NT2/D1 (cell line): ENCODE data around the gene PYM1.

Experiments used
- DNase-seq: peaks from one replicate; pipeline ENCODE4 v3.0.0-alpha.2; 2011; ENCODE audit warnings: low read depth, low spot score
- H3K27me3 ChIP-seq: 2 replicates; pipeline ENCODE4 v1.6.0; 2011; ENCODE audit warnings: mild to moderate bottlenecking; ENCODE audit not compliant: insufficient read length, insufficient read depth
- H3K36me3 ChIP-seq: 2 replicates; pipeline ENCODE4 v1.6.1; 2011; ENCODE audit warnings: mild to moderate bottlenecking, low read length, mixed read lengths; ENCODE audit not compliant: insufficient read depth, insufficient read length
- H3K4me1 ChIP-seq: 2 replicates; pipeline ENCODE4 v1.5.1; 2011; ENCODE audit not compliant: insufficient read depth, insufficient read length
- H3K4me3 ChIP-seq: 2 replicates; pipeline ENCODE4 v1.5.1; 2011; ENCODE audit warnings: low read depth; ENCODE audit not compliant: insufficient read length
- H3K9ac ChIP-seq: 2 replicates; pipeline ENCODE4 v1.6.0; 2011; ENCODE audit warnings: low read depth; ENCODE audit not compliant: insufficient read length
- H3K9me3 ChIP-seq: 2 replicates; pipeline ENCODE4 v1.5.1; 2011; ENCODE audit warnings: mild to moderate bottlenecking, low read length; ENCODE audit not compliant: insufficient read depth
- SUZ12 ChIP-seq: IDR thresholded peaks from 2 replicates; pipeline ENCODE4 v1.6.1; 2011; ENCODE audit not compliant: insufficient read length, insufficient read depth; ENCODE audit errors: extremely low read depth
- YY1 ChIP-seq: IDR thresholded peaks from 2 replicates; pipeline ENCODE4 v1.6.1; 2011; ENCODE audit not compliant: insufficient read length, insufficient read depth
- ZNF274 ChIP-seq: IDR thresholded peaks from 2 replicates; pipeline ENCODE4 v1.6.1; 2011; ENCODE audit warnings: mild to moderate bottlenecking, low read depth, low read length

PYM1 gene

DNA sequence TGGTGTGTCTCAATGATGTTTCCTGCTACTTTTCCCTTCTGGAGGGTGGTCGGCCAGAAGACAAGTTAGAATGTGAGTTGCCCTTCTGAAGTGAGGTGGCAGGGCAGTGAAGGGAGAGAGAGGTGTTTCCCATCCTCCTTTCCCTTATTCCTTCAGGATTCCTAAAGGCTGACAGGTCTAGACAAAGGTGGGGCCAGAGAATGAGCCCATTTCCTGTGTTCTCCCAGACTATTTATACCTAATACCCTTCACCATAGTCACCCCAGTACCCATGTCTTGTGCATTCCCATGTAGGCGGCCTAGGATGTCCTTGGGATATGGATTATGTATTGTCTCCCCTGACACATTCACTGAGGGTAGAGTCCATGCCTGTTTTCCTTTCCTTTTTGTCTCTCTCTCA is 10.3 kb upstream of the PYM1 start:
- Histone ChIP-seq H3K9me3 (no peaks in the 10 kb centered on the region), H3K9ac (no peak overlapping the region), H3K4me1 (peaks cover 6% of the 10 kb centered on the region), H3K27me3 (peaks cover 20% of the 10 kb centered on the region), H3K4me3 (no peak overlapping the region), H3K36me3 (peaks cover 57% of the 10 kb centered on the region)
- DNase-seq = no peak
- no peak for TF ChIP-seq YY1
- TF ChIP-seq ZNF274 = no peak
- no peak for TF ChIP-seq SUZ12

DNA sequence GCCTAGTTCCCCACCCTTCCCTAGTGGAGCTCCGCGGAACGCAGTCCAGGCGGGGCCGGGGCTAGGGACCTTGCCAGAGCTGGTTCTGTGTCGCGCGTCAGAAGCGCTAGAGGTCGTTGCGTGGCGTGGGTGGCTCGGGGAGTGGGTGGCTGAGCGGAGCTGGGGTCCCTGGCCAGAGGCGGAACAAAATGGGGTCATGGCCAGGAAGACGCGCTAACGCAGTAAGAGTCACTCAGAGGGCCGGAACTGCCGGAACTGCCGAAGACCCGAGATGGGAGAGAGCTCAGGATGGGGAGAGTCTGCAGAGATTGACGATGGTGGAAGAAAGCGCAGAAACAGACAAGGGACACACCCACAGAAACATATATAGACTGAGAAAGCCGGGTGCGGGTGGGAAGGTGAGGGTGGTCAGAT is 8.1 kb upstream of the PYM1 start:
- no peak overlapping the region for H3K4me3 ChIP-seq
- no peaks in the 10 kb centered on the region for H3K9me3 ChIP-seq
- no peak overlapping the region for H3K9ac ChIP-seq
- peaks cover 11% of the 10 kb centered on the region for H3K4me1 ChIP-seq
- peaks cover 35% of the 10 kb centered on the region for H3K36me3 ChIP-seq
- peaks cover 42% of the 10 kb centered on the region for H3K27me3 ChIP-seq
- TF ChIP-seq YY1 = no peak
- TF ChIP-seq ZNF274 = no peak
- DNase-seq = no peak

DNA sequence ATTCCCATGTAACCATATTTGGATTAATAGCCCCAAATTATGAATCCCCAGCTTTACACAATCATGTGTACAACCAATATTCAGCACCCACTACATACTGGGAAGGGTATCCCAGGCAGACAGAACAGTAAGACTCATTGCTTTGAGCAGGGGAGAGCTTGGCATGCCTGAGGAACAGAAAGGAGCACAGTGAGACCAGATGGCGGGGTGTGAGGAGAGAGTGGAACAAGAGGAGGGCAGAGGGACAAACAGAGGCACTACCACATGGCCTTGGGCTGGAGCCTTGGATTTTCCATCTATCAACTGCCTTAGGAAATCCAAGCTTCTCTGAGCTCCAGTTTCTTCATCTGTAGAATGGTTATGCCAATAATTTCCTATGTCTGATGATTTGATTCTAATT is 7.1 kb upstream of the PYM1 start:
- H3K9ac ChIP-seq = no peak overlapping the region
- no peak overlapping the region for H3K4me3 ChIP-seq
- peaks cover 30% of the 10 kb centered on the region for H3K36me3 ChIP-seq
- no peaks in the 10 kb centered on the region for H3K9me3 ChIP-seq
- no peak for DNase-seq
- peaks cover 40% of the 10 kb centered on the region for H3K27me3 ChIP-seq
- TF ChIP-seq YY1 (no peak), SUZ12 (no peak), ZNF274 (no peak)
- peaks cover 6% of the 10 kb centered on the region for H3K4me1 ChIP-seq

DNA sequence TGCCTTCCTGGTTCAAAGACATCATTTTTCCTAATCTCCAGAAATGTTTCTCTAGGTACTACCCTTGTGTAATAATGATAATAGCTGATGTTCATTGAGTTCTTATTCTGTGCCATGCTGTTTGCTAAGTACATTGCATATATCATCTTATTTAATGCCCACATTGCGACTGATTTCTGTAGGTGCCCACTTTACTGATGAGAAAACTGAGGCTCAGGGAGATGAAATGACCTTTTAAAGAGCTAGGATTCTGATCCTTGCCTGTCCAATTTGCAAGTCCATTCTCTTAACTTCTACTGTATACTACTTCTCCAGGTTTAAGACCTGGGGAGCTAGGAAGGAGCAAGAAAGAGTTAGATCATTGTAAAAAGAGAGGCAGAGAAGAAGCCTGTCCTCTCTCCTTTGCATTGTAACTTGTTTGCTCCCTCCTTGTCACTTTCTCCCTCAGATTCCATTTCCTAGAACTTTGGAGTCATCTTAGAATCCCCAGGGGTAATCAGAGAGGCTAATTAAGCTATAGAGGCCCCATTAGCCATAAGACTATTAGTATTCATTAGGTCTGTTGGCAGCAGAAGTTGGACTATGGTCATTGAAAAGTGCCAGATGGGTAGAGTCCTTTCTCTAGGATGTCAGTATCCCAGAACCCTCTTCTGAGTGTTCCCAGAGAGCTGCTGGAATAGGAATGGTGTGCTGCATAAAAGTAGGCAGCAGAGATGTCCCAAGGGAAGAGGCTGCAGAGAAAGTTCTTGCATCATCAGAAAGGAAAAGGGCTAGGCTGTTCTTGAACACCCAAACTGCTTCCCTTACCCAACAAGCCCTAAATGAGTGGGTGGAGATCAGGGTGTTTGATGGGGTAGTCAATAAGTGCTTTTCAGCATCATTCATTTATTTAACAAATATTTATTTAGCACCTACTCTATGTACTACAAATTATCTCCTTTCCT is 6.4 kb upstream of the PYM1 start:
- H3K36me3 ChIP-seq = peaks cover 26% of the 10 kb centered on the region
- no peaks in the 10 kb centered on the region for H3K9me3 ChIP-seq
- H3K4me3 ChIP-seq = no peak overlapping the region
- no peak for DNase-seq
- H3K9ac ChIP-seq = no peak overlapping the region
- H3K4me1 ChIP-seq = peaks cover 5% of the 10 kb centered on the region
- peaks cover 35% of the 10 kb centered on the region for H3K27me3 ChIP-seq
- TF ChIP-seq ZNF274 (no peak), SUZ12 (no peak), YY1 (no peak)

DNA sequence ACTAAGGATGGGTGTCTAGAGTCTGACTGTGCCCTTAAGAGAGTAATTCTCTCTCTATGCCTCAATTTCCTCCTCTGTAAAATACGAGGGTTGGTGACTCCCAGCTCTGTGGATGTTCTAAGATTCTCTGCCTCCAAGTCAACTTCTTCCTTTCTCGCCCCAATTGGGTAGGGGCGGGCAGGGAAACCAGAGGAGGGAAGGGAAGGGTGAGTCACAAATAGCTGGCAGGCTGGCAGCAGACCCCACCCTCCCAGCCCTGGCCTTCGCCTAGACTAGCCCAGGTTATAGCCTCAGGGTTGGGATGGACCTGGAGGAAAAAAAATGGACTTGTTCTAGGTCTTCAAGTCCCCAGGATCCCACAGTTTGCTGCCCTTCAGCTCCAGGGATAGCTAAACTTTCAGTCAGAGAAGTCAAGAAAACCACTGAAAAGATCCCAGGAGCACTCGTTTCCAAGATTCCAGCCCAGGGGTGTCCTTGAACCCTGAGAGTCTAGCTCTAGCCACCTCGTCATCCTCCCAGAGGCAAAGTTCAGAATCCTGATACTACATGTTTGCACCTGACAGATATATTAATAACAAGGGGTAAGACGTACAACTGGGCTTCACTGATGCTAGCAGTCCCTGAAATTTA is 5.6 kb upstream of the PYM1 start:
- H3K4me3 ChIP-seq = no peak overlapping the region
- no peak for DNase-seq
- no peak overlapping the region for H3K9ac ChIP-seq

DNA sequence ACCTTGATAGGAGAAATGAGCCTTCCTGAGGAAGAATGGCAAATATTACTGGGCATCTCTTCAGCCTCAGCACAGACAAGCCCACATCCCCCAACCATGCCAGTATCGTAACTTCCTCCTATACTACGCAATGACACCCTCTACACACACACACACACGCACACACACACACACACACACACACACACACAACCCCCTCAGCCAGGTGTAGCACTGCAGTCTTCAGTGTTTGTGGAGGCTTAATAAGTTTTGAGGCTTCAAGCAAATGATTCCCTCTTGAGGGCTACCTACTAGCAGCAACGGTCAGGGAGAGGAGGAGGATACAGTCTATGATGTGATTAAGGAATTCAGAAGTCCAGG is 4.8 kb upstream of the PYM1 start:
- peak overlapping the region; percentile 78 for H3K9ac ChIP-seq
- H3K4me1 ChIP-seq = peaks cover 5% of the 10 kb centered on the region
- TF ChIP-seq YY1 = no peak
- no peak for TF ChIP-seq ZNF274
- TF ChIP-seq SUZ12 = no peak
- peaks cover 35% of the 10 kb centered on the region for H3K27me3 ChIP-seq
- no peaks in the 10 kb centered on the region for H3K9me3 ChIP-seq
- H3K4me3 ChIP-seq = peak overlapping the region; percentile 66
- no peak for DNase-seq
- peaks cover 15% of the 10 kb centered on the region for H3K36me3 ChIP-seq

More for the DNA sequence above, 5.6 kb upstream of the PYM1 start:
- Histone ChIP-seq H3K36me3 (peaks cover 18% of the 10 kb centered on the region), H3K9me3 (no peaks in the 10 kb centered on the region), H3K4me1 (peaks cover 5% of the 10 kb centered on the region), H3K27me3 (peaks cover 35% of the 10 kb centered on the region)
- TF ChIP-seq SUZ12 (no peak), ZNF274 (no peak), YY1 (no peak)
